Panc1 (cell line): ENCODE results near the gene TADA1. TPM values are rescaled to one million over a fixed set of nuclear protein-coding genes. Genes with fewer than 3 reads are reported as not detected.

Experiments used
- ATAC-seq: fragments of 200-7000 bp; cut with Tn5 transposase; 2 replicates; pipeline ENCODE4 v1.9.1; 2020; ENCODE audit warnings: mild to moderate bottlenecking, moderate library complexity
- BruUV-seq: library from RNA; stranded (reverse); fragments of 400-500 nt; replicated peaks from 2 replicates; lab custom pipeline; 2021; lab: Mats Ljungman, UMichigan
- CTCF ChIA-PET: fragments of 300-600 bp; sonication (Branson Sonifier 250); formaldehyde crosslinking; loops from one replicate; lab custom pipeline; 2022; ENCODE audit warnings: antibody characterized with exemption; lab: Charles Lee
- POLR2A ChIA-PET: fragments of 300-600 bp; sonication (Branson Sonifier 250); formaldehyde crosslinking; loops from one replicate; lab custom pipeline; 2022; ENCODE audit warnings: antibody characterized with exemption; lab: Charles Lee
- DNase-seq: peaks from one replicate; pipeline ENCODE4 v3.0.0-alpha.2; 2010; ENCODE audit warnings: low read depth, low spot score
- H3K27ac ChIP-seq: 2 replicates; pipeline ENCODE4 v1.5.1; 2011; ENCODE audit warnings: mild to moderate bottlenecking, low read length, inconsistent platforms
- H3K27me3 ChIP-seq: fragments of 200-500 bp; sonication (Bioruptor generic); 2 replicates; pipeline ENCODE4 v1.6.0; 2014; ENCODE audit warnings: low read length, inconsistent platforms; ENCODE audit not compliant: control insufficient read depth, insufficient read depth
- H3K36me3 ChIP-seq: fragments of 200-500 bp; sonication (Bioruptor generic); 2 replicates; pipeline ENCODE4 v1.5.1; 2014; ENCODE audit warnings: inconsistent platforms, mild to moderate bottlenecking, low read length, moderate library complexity; ENCODE audit not compliant: control insufficient read depth, insufficient read depth
- H3K4me1 ChIP-seq: 2 replicates; pipeline ENCODE4 v1.5.1; 2011; ENCODE audit warnings: inconsistent platforms, mild to moderate bottlenecking, low read length, moderate library complexity; ENCODE audit not compliant: control insufficient read depth, insufficient read depth
- H3K4me3 ChIP-seq, 2 experiments: 2 replicates each; pipeline ENCODE4 v1.5.1; 2011 to 2012; ENCODE audit warnings: low read depth in 2 of 2, low read length in 2 of 2, mild to moderate bottlenecking in 2 of 2, inconsistent platforms in 1 of 2, moderate library complexity in 1 of 2
- H3K9me3 ChIP-seq: fragments of 200-500 bp; sonication (Bioruptor generic); 2 replicates; pipeline ENCODE4 v1.5.1; 2014; ENCODE audit warnings: low read depth, mild to moderate bottlenecking, inconsistent platforms, low read length, moderate library complexity; ENCODE audit not compliant: control insufficient read depth, insufficient read depth
- CTCF ChIP-seq: fragments of 450-650 bp; IDR thresholded peaks from 2 replicates; pipeline ENCODE4 v1.5.1; 2017; ENCODE audit warnings: mild to moderate bottlenecking
- POLR2AphosphoS5 ChIP-seq: IDR thresholded peaks from 2 replicates; pipeline ENCODE4 v1.6.1; 2012; ENCODE audit warnings: mild to moderate bottlenecking, low read depth, low read length, moderate library complexity
- SIN3A ChIP-seq: IDR thresholded peaks from 2 replicates; pipeline ENCODE4 v1.6.1; 2012; ENCODE audit warnings: low read depth, mild to moderate bottlenecking, low read length, moderate library complexity, borderline replicate concordance; ENCODE audit not compliant: insufficient read depth
- TCF7L2 ChIP-seq: IDR thresholded peaks from 2 replicates; pipeline ENCODE4 v1.6.1; 2011; ENCODE audit warnings: mild to moderate bottlenecking, low read depth, low read length, inconsistent platforms
- in situ Hi-C: cut with HindIII; loops from 2 replicates; pipeline ENCODE4 v1.10.0; 2016; ENCODE audit warnings: low sequenced_read_pairs, low pct_unique_long_range_greater_than_20kb
- intact Hi-C: fragments of 100-400 bp; cut with micrococcal nuclease; formaldehyde crosslinking; loops from one replicate; pipeline ENCODE4 v1.10.0; 2022; ENCODE audit not compliant: unreplicated experiment
- total RNA-seq: library from RNA; stranded (reverse); gene quantifications from one replicate; pipeline ENCODE4 v1.2.1, GENCODE V29; 2021; ENCODE audit not compliant: unreplicated experiment
- TF ChIP-seq, protein P1 (sequence below), 2 experiments: IDR thresholded peaks; 2 replicates each; pipeline ENCODE4 v1.6.1; 2011 to 2012; ENCODE audit warnings: low read depth in 2 of 2, control low read depth in 1 of 2, low read length in 1 of 2, mild to moderate bottlenecking in 1 of 2, moderate library complexity in 1 of 2; ENCODE audit not compliant: insufficient read depth in 1 of 2

TADA1 gene
- total RNA-seq, 1 experiment from 2014 or later = 12.3 TPM

DNA sequence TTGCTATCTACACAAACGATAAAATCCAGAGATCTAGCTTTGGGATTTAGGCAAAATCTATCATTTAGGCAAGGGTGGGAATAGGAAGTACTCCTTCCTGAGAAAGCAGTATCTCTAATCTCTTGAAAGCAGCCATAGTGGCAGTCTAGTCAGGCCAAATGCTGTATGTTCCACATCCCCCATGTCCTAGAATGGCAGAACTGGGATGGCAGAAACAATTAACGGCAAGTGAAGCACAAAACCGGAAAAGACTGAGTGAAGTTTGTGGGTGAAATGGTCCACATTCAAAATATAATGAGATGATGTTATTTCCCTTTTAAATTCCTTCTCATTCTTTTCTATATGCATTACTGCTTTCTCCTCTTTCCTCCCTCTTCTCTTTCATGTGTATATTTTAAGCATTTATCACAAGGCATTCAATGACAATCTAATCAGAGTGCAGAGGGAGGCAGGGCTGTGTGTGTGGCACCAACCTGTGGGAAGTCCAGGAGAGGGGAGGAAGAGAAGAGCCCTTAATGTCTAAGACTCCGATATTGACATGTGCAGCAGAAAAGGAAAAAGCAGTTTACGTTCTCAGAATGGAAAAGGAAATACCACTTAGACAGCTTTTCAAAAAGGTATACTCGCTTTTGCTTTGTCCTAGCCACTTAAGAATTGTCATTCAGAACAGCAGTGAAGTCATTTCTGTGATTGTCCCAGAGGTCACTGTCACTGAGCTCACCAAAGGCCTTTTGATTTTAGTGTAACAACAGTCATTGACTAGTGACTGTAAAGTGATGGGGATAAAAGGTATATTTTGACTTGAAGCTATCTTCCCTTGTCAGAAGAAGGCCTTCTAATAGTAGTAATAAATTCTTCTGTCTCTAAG is 42.3 kb upstream of the TADA1 start:
- no peak for TF ChIP-seq POLR2AphosphoS5
- TF ChIP-seq, protein P1, sequence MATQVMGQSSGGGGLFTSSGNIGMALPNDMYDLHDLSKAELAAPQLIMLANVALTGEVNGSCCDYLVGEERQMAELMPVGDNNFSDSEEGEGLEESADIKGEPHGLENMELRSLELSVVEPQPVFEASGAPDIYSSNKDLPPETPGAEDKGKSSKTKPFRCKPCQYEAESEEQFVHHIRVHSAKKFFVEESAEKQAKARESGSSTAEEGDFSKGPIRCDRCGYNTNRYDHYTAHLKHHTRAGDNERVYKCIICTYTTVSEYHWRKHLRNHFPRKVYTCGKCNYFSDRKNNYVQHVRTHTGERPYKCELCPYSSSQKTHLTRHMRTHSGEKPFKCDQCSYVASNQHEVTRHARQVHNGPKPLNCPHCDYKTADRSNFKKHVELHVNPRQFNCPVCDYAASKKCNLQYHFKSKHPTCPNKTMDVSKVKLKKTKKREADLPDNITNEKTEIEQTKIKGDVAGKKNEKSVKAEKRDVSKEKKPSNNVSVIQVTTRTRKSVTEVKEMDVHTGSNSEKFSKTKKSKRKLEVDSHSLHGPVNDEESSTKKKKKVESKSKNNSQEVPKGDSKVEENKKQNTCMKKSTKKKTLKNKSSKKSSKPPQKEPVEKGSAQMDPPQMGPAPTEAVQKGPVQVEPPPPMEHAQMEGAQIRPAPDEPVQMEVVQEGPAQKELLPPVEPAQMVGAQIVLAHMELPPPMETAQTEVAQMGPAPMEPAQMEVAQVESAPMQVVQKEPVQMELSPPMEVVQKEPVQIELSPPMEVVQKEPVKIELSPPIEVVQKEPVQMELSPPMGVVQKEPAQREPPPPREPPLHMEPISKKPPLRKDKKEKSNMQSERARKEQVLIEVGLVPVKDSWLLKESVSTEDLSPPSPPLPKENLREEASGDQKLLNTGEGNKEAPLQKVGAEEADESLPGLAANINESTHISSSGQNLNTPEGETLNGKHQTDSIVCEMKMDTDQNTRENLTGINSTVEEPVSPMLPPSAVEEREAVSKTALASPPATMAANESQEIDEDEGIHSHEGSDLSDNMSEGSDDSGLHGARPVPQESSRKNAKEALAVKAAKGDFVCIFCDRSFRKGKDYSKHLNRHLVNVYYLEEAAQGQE (IDR thresholded peaks at IDR 0.05; ENCODE audit: insufficient read depth in 1 of 2, low read depth in 2 of 2, low read length in 1 of 2) = no peak
- no peak for TF ChIP-seq CTCF
- no peak for TF ChIP-seq TCF7L2
- no peak for TF ChIP-seq SIN3A
- CTCF ChIA-PET = interaction anchor here (0.9 kb wide), 1 partner anchor 206 kb away, joined by 5 read pairs; no protein-coding TSS in a partner anchor
- in situ Hi-C loops (no loop called here), intact Hi-C loops (no loop called here)
- no peak overlapping the region for H3K4me3 ChIP-seq
- no peaks in the 10 kb centered on the region for H3K36me3 ChIP-seq
- BruUV-seq = no TSS peak
- DNase-seq (no peak), ATAC-seq (no peak)
- POLR2A ChIA-PET = no interaction called here
- peaks cover 11% of the 10 kb centered on the region for H3K27me3 ChIP-seq
- no peak overlapping the region for H3K27ac ChIP-seq
- no peaks in the 10 kb centered on the region for H3K9me3 ChIP-seq
- H3K4me1 ChIP-seq = no peaks in the 10 kb centered on the region

GRCh38 chr1:166915941-166916340 is 39.9 kb upstream of the TADA1 start:
- in situ Hi-C loops = no loop called here
- CTCF ChIA-PET = no interaction called here
- ATAC-seq = no peak

More at GRCh38 chr1:166915941-166916340, 39.9 kb upstream of the TADA1 start:
- H3K27ac ChIP-seq = no peak overlapping the region
- intact Hi-C loops = no loop called here
- peaks cover 21% of the 10 kb centered on the region for H3K27me3 ChIP-seq
- no peaks in the 10 kb centered on the region for H3K4me1 ChIP-seq
- no peak overlapping the region for H3K4me3 ChIP-seq
- H3K36me3 ChIP-seq = no peaks in the 10 kb centered on the region
- TF ChIP-seq SIN3A = no peak
- TF ChIP-seq POLR2AphosphoS5 = no peak
- TF ChIP-seq, protein P1 (IDR thresholded peaks at IDR 0.05; ENCODE audit: insufficient read depth in 1 of 2, low read depth in 2 of 2, low read length in 1 of 2) = no peak
- TF ChIP-seq CTCF = no peak
- TF ChIP-seq TCF7L2 = no peak
- no TSS peak for BruUV-seq
- peaks cover 8% of the 10 kb centered on the region; the same call in 1 of the 2 replicates for H3K9me3 ChIP-seq
- no peak for DNase-seq
- POLR2A ChIA-PET = no interaction called here
